GM12892 (cell line): Measurements from ENCODE around the gene ZNF628.

Experiments used
- POLR2A ChIP-seq: IDR thresholded peaks from 2 replicates; pipeline ENCODE4 v1.6.1; 2011; ENCODE audit warnings: low read depth, low read length, control low read depth
- TAF1 ChIP-seq: IDR thresholded peaks from 2 replicates; pipeline ENCODE4 v1.6.1; 2011; ENCODE audit warnings: low read depth, mild to moderate bottlenecking, control low read depth, low read length, borderline replicate concordance

DNA sequence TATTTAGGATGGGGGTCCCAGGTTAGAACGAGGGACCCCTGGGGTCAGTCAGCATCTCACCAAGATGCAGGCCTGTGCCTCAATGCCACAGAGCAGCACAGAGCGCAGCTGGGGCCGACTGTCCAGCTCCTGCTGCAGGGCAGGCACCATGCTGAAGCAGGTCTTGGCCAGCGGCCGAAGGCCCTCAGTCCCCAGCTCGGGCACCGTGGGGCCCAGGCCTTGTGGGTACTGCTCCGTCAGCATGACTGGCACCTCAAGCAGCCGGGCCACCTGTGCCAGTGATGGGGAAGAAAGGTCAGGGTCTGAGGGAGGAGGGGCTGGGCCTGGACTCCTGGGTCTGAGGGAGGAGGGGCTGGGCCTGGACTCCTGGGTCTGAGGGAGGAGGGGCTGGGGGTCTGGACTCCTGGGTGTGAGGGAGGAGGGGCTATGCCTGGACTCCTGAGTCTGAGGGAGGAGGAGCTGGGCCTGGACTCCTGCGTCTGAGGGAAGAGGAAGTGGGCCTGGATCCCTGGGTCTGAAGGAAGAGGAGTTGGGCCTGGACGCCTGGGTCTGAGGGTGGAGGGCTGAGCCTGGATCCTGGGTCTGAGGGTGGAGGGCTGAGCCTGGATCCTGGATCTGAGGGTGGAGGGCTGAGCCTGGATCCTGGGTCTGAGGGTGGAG, 20.7 kb upstream of the ZNF628 start:
- no peak for TF ChIP-seq POLR2A
- no peak for TF ChIP-seq TAF1
